Fibroblast of the aortic adventitia (primary cell): ENCODE measurements around the gene IMMP2L. TPM values are rescaled to one million over a fixed set of nuclear protein-coding genes. Genes with fewer than 3 reads are reported as not detected.
A peak's percentile ranks its signal among the peaks of the same experiment; 100 is the strongest.

Experiments
- DNase-seq: peaks from one replicate; pipeline ENCODE4 v3.0.0-alpha.2; 2010; ENCODE audit warnings: low read depth
- H3K4me3 ChIP-seq: 2 replicates; pipeline ENCODE4 v1.5.1; 2011; ENCODE audit warnings: low read depth, mild to moderate bottlenecking, control low read depth, low read length, moderate library complexity
- CTCF ChIP-seq: IDR thresholded peaks from 2 replicates; pipeline ENCODE4 v1.5.1; 2011; ENCODE audit warnings: mild to moderate bottlenecking, low read length, control low read depth, inconsistent platforms; ENCODE audit not compliant: insufficient read depth
- total RNA-seq: library from RNA; depleted of rRNA; stranded (reverse); fragments of >200 nt; gene quantifications from 2 replicates; pipeline ENCODE4 v1.2.3, GENCODE V29; 2012; ENCODE audit warnings: low replicate concordance

Gene IMMP2L
- total RNA-seq, 1 donor, result 9.9 TPM

GRCh38 chr7:111081546-111082267 lies 480.6 kb downstream of the IMMP2L start:
- no peak overlapping the region for H3K4me3 ChIP-seq
- TF ChIP-seq CTCF, result no peak
- DNase-seq, result no peak

GRCh38 chr7:111080495-111081105 lies 481.7 kb downstream of the IMMP2L start:
- H3K4me3 ChIP-seq, result no peak overlapping the region
- DNase-seq, result no peak
- no peak for TF ChIP-seq CTCF

- TF ChIP-seq CTCF, result no peak
- no peak for DNase-seq
- no peak overlapping the region for H3K4me3 ChIP-seq
Measured at GRCh38 chr7:111077001-111077400, 485.3 kb downstream of the IMMP2L start.

GRCh38 chr7:111076205-111076604 lies 486.1 kb downstream of the IMMP2L start:
- DNase-seq, result peak; percentile 67
- no peak for TF ChIP-seq CTCF
- no peak overlapping the region for H3K4me3 ChIP-seq

- no peak overlapping the region for H3K4me3 ChIP-seq
- TF ChIP-seq CTCF, result no peak
- DNase-seq, result no peak
Measured at GRCh38 chr7:111075498-111075897, 486.8 kb downstream of the IMMP2L start.

GRCh38 chr7:111074748-111075146 lies 487.5 kb downstream of the IMMP2L start:
- no peak for DNase-seq
- TF ChIP-seq CTCF, result no peak
- H3K4me3 ChIP-seq, result no peak overlapping the region
